Measurements from ENCODE around the gene IREB2. TPM values are rescaled to one million over a fixed set of nuclear protein-coding genes. Genes with fewer than 3 reads are reported as not detected.

The IREB2 gene
- total RNA-seq, 2 donors from 2014 or later, result 52.4 to 59.9 TPM

DNA sequence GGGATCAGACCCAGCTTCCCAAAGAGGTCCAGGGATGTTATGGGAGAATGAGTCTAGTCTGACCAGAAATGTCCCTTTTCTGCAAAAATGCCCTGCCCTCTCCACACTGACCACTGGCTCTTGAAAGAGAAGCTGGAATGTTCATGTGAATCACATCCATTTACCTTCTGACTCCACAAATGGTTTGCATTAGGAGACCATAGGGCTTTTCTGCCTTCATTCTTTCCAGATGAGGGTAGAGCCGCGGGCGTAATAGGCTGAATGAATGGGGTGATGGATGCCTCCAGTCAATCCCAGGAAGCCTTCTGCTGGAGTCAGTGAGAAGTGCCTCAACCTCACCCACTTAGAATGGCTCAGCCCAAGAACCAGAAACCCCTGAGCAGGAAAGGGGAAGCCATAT lies 47.2 kb upstream of the IREB2 start:
- Histone ChIP-seq H3K27me3 (no peaks in the 10 kb centered on the region), H3K9me3 (no peaks in the 10 kb centered on the region), H3K9ac (ENCODE audit: low read depth in 2 of 2, low read length in 2 of 2) (no peak overlapping the region), H3K27ac (no peak overlapping the region), H3K4me1 (no peaks in the 10 kb centered on the region), H3K36me3 (no peaks in the 10 kb centered on the region), H3K4me3 (no peak overlapping the region)
- TF ChIP-seq, protein P1, sequence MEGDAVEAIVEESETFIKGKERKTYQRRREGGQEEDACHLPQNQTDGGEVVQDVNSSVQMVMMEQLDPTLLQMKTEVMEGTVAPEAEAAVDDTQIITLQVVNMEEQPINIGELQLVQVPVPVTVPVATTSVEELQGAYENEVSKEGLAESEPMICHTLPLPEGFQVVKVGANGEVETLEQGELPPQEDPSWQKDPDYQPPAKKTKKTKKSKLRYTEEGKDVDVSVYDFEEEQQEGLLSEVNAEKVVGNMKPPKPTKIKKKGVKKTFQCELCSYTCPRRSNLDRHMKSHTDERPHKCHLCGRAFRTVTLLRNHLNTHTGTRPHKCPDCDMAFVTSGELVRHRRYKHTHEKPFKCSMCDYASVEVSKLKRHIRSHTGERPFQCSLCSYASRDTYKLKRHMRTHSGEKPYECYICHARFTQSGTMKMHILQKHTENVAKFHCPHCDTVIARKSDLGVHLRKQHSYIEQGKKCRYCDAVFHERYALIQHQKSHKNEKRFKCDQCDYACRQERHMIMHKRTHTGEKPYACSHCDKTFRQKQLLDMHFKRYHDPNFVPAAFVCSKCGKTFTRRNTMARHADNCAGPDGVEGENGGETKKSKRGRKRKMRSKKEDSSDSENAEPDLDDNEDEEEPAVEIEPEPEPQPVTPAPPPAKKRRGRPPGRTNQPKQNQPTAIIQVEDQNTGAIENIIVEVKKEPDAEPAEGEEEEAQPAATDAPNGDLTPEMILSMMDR (IDR thresholded peaks at IDR 0.05), result no peak
- intact Hi-C loops (cut with DNase I), result no loop called here
- no peak for DNase-seq

DNA sequence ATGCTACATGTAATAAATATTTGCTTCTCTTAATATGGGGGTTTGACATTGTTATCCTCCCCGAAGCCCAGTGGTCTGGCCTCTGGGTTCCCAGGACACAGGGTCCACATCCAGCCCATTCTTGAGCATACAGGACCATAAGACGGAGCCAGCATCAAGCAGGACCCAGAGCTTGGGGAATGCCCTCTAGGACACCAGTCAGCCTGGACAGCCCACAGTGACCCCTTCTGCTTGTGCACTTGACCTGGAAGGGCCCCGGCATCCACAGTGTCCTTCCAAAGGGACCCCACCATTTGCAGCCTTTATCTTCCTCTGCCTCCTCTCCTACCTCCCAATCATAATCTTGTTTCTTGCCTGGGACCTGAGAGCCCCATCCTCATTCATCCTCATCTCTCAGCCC lies 46.2 kb upstream of the IREB2 start:
- intact Hi-C loops (cut with DNase I), result no loop called here
- H3K36me3 ChIP-seq, result no peaks in the 10 kb centered on the region
- no peak overlapping the region for H3K9ac ChIP-seq (ENCODE audit: low read depth in 2 of 2, low read length in 2 of 2)
- H3K4me3 ChIP-seq, result no peak overlapping the region
- DNase-seq, result no peak
- H3K4me1 ChIP-seq, result peaks cover 4% of the 10 kb centered on the region
- H3K27me3 ChIP-seq, result no peaks in the 10 kb centered on the region
- no peak overlapping the region for H3K27ac ChIP-seq
- TF ChIP-seq, protein P1 (IDR thresholded peaks at IDR 0.05), result no peak
- no peaks in the 10 kb centered on the region for H3K9me3 ChIP-seq

DNA sequence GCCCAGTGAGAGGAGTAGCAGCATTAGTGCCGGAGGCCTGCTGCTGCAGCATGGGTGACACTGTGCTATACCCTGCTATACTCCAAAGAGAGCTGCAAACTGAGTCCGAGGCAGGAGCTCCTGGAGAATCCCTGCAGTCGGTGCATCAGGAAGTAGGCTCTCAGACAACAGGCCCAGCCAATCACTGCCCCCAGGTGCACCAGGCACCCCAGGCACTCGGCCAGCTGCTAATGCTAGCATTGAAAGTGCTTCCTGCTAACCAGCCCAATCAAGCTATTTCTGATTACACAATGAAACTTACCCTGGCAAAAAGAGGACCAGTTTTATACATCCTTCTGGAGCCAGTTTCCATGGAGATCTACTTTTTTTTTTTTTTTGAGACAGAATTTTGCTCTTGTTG lies 45.6 kb upstream of the IREB2 start:
- Histone ChIP-seq H3K9ac (ENCODE audit: low read depth in 2 of 2, low read length in 2 of 2) (peak overlapping the region in 1 of 2 donors; percentile 8), H3K4me3 (no peak overlapping the region), H3K27me3 (no peaks in the 10 kb centered on the region), H3K4me1 (peaks cover 9% of the 10 kb centered on the region), H3K27ac (no peak overlapping the region), H3K9me3 (no peaks in the 10 kb centered on the region), H3K36me3 (no peaks in the 10 kb centered on the region)
- TF ChIP-seq, protein P1 (IDR thresholded peaks at IDR 0.05), result no peak
- intact Hi-C loops (cut with DNase I), result no loop called here
- DNase-seq, result peak; percentile 81

DNA sequence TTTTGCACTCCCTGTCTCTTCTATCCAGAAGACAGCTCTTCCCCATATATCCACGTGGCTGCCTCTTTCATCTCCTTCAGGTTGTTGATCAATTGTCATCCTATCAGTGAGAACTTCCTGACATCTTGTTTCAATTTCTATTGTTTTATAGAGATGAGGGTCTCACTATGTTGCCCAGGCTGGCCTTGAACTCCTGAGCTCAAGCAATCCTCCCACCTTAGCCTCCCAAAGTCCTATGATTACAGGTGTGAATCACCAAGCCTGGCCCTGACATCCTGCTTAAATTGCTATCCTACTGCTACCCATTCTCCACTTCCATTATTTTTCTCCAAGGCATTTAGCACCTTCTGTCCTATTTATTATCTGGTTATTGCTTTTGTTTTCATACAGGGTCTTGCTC lies 44.9 kb upstream of the IREB2 start:
- no peak for DNase-seq
- no peaks in the 10 kb centered on the region for H3K36me3 ChIP-seq
- H3K27me3 ChIP-seq, result no peaks in the 10 kb centered on the region
- intact Hi-C loops (cut with DNase I), result no loop called here
- H3K27ac ChIP-seq, result no peak overlapping the region
- no peaks in the 10 kb centered on the region for H3K9me3 ChIP-seq
- TF ChIP-seq, protein P1 (IDR thresholded peaks at IDR 0.05), result no peak
- no peak overlapping the region for H3K4me3 ChIP-seq
- H3K9ac ChIP-seq (ENCODE audit: low read depth in 2 of 2, low read length in 2 of 2), result no peak overlapping the region
- peaks cover 9% of the 10 kb centered on the region for H3K4me1 ChIP-seq

DNA sequence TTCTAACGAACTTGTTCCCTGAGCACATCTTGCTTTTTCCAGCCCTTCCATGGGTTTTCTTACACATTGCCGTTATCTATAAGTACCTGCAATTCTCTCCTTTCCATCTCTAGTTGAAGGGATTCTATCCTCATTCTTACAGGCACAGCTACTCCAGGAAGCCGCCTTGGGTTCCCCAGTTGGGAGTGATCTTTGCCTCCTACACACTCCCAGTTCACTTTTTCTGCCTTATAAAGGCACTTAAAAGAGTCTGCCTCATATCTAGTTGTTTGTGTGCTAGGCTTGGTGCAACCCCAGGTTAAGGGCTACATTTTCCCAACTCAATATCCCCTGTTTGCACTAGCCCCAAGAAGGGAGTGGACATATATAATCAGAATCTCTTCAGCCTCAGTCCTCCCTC lies 44.0 kb upstream of the IREB2 start:
- Histone ChIP-seq H3K27me3 (no peaks in the 10 kb centered on the region), H3K9me3 (no peaks in the 10 kb centered on the region), H3K36me3 (no peaks in the 10 kb centered on the region), H3K4me3 (no peak overlapping the region), H3K4me1 (peaks cover 9% of the 10 kb centered on the region), H3K9ac (ENCODE audit: low read depth in 2 of 2, low read length in 2 of 2) (no peak overlapping the region), H3K27ac (no peak overlapping the region)
- no peak for DNase-seq
- TF ChIP-seq, protein P1 (IDR thresholded peaks at IDR 0.05), result no peak
- intact Hi-C loops (cut with DNase I), result no loop called here

Data from colonic mucosa (tissue), 4 donors.